ENCODE results near the gene TRMU.
"Not testable (repeated sequence)": the region's sequence is repeated elsewhere in the genome, so short reads cannot be mapped to it uniquely, and the experiment has no call there.

Gene TRMU

GRCh38 chr22:46390652-46391301, 55.3 kb downstream of the TRMU start:
- no peak for DNase-seq

GRCh38 chr22:46391486-46392136, 56.1 kb downstream of the TRMU start:
- no peak for DNase-seq

GRCh38 chr22:46392137-46392844, 56.8 kb downstream of the TRMU start:
- no peak for DNase-seq

GRCh38 chr22:46393873-46394272, 58.4 kb downstream of the TRMU start:
- DNase-seq: no peak

- DNase-seq: no peak
These were observed 59.1 kb downstream of the TRMU start for GRCh38 chr22:46394622-46395021.

GRCh38 chr22:46395145-46395544, 59.6 kb downstream of the TRMU start:
- no peak for DNase-seq

DNA sequence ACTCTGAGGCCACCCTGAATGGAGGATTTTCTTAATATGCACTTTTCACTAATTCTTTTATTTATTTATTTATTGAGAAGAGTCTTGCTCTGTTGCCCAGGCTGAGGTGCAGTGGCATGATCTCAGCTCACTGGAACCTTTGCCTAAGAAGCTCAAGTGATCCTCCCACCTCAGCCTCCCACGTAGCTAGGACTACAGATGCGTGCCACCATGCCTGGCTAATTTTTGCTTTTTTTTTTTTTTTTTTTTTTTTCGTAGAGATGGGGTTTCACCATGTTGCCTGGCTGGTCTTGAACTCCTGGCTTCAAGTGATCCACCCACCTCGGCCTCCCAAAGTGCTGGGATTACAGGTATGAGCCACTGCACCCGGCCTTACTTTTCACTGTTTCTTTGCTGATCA, 61.5 kb downstream of the TRMU start:
- DNase-seq: not testable (repeated sequence)

GRCh38 chr22:46397514-46397913, 62.0 kb downstream of the TRMU start:
- no peak for DNase-seq

- DNase-seq: no peak
These were observed 62.4 kb downstream of the TRMU start for GRCh38 chr22:46397951-46398350.

DNA sequence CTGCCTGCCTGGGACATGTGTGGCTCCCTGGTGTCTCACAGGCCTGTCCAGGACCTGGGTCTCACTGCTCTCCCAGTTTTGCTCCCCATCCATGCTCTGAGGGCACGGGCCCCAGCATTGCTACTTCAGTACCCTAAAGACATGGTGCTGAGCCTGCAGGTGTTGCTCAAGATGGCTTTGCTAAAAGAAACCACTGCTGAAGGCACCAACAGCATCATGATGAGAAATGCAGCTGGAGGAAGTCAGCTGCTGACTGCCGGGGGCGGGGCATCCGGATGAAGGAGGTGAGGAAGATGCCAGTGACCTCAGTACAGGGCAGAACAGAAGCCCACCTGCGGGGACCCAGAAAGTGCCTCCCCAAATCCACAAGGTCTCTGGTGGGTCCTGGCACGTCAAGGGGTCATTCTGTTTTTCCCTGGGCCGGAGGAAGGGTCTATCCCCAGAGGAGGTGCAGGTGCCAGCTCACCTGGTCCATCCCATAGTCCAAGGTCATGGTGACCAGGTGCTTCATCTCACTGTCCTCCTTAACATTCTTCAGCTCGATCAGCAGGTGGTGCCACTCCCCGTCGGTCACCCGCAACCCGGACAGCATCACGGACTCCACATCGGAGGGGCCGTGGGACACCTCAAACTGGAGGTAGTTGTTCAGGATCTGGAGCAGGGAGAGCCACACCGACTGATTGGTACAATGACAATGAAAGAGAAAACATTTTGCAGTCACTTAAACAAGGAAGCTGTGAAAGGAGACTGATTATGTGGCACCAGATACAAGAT, 63.9 kb downstream of the TRMU start:
- DNase-seq: no peak

- DNase-seq: no peak
These were observed 65.9 kb downstream of the TRMU start for GRCh38 chr22:46401370-46401769.

DNA sequence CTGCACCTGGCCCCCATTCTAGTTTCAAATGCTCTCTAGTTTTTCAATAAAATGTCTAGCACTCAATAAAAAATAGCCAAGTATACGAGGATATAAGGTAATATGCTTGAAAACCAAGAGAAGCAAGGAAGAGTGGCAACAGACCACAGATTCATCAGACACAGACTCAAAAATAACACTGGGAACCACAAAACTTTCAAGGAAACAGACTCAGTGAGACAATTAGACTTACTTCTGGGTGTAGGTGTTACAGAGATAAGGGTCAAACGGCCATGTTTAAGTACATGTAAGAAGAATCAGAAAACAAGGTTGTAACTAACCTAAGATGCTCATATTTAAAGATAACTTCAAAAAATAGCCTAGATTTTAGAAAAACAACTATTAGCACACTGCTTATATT, 67.0 kb downstream of the TRMU start:
- DNase-seq: no peak

- not testable (repeated sequence) for DNase-seq
These were observed 68.4 kb downstream of the TRMU start for GRCh38 chr22:46403880-46404279.

DNA sequence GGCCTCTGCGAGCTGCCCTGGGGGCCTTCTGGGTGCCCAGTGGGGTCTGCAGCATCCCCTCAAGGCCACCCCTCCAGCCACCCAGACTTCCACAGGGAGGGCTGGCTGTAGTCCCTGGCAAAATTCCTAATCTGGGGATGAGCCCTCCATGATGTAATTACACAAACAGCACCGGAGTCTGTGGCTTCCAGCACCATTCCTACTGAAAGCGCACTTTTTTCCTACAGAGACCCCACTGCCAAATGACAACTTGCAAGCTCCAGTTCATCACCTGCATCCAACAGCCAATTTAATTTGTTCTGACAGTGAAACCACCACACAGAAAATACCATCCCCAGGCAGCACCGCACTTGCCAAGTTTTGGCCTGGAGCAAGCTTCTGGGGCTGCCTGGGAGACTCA, 70.4 kb downstream of the TRMU start:
- DNase-seq: no peak

- DNase-seq: no peak
These were observed 70.8 kb downstream of the TRMU start for GRCh38 chr22:46406349-46406748.

- DNase-seq: no peak
These were observed 71.3 kb downstream of the TRMU start for GRCh38 chr22:46406791-46407190.

Measured in stimulated activated CD4-positive, alpha-beta T cell treated with anti-CD3 and anti-CD28 coated beads, Interleukin-1b, Interleukin-23, amount 100 ng/mL, for 48 hours (primary cell).